GM12891 (cell line): ENCODE data around the gene ANGPTL4.

Source experiments
- POLR2A ChIP-seq: IDR thresholded peaks from 2 replicates; pipeline ENCODE4 v1.6.1; 2011; ENCODE audit warnings: low read depth, low read length, control low read depth
- POLR2AphosphoS5 ChIP-seq: IDR thresholded peaks from 2 replicates; pipeline ENCODE4 v1.6.1; 2011; ENCODE audit warnings: low read depth, low read length, control low read depth
- TAF1 ChIP-seq: IDR thresholded peaks from 2 replicates; pipeline ENCODE4 v1.6.1; 2011; ENCODE audit warnings: low read depth, low read length, control low read depth

GRCh38 chr19:8335343-8336071 lies 28.4 kb upstream of the ANGPTL4 start:
- TF ChIP-seq POLR2A: no peak
- TF ChIP-seq POLR2AphosphoS5: no peak
- no peak for TF ChIP-seq TAF1
